C4-2B (cell line): ENCODE data around the gene C1orf50.

Experiments
- H3K27ac ChIP-seq: fragments of 450-650 bp; 2 replicates; pipeline ENCODE4 v1.5.1; 2017
- CTCF ChIP-seq: fragments of 450-650 bp; conservative IDR thresholded peaks from 2 replicates; pipeline ENCODE4 v1.5.1; 2017; ENCODE audit warnings: mild to moderate bottlenecking
- ZFX ChIP-seq: fragments of 450-650 bp; IDR thresholded peaks from 2 replicates; pipeline ENCODE4 v1.6.1; 2017

C1orf50 gene

GRCh38 chr1:42740851-42741580 lies 26.0 kb upstream of the C1orf50 start:
- H3K27ac ChIP-seq, result no peak overlapping the region

GRCh38 chr1:42741706-42742105 lies 25.3 kb upstream of the C1orf50 start:
- TF ChIP-seq CTCF (no peak), ZFX (no peak)

More at GRCh38 chr1:42740851-42741580, 26.0 kb upstream of the C1orf50 start:
- TF ChIP-seq ZFX, result no peak
- TF ChIP-seq CTCF, result no peak

GRCh38 chr1:42742141-42742540 lies 24.9 kb upstream of the C1orf50 start:
- TF ChIP-seq CTCF, result no peak
- TF ChIP-seq ZFX, result no peak
- H3K27ac ChIP-seq, result no peak overlapping the region

More at GRCh38 chr1:42741706-42742105, 25.3 kb upstream of the C1orf50 start:
- no peak overlapping the region for H3K27ac ChIP-seq

DNA sequence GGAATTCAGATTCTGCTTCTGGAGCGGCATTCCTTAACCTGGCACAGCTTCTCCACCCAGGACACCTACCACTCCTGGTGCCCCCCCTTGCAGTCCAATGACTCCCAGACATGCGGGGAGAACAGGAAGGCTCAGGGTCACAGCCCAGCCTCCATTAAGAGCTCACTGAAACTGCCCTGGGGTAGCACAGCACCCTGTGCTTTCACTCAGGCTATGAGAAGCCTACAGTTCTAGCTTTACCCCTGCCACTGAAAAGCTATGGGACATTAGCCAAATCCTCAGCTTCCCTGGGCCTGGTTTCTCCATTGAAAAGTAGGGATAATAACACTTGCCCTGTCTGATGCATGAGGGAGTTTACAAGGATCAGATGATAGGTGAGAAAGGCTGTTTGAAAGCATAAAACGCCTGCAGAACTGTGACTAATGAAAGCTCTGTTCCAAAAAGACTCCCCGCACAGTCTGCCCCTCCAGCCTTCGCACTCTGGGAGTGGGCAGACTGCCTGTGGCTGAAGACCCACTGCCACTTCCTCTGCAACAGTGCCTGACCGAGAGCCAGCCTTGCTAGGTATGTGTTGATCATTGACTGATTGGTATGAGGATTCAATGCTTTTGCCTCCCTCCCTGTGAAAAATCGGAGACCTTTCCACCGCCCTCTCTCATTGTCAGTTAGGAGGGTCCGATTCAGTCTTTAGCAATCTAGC lies 24.3 kb upstream of the C1orf50 start:
- no peak overlapping the region for H3K27ac ChIP-seq
- TF ChIP-seq CTCF (no peak), ZFX (no peak)

GRCh38 chr1:42743317-42744147 lies 23.5 kb upstream of the C1orf50 start:
- TF ChIP-seq CTCF (no peak), ZFX (no peak)
- no peak overlapping the region for H3K27ac ChIP-seq

GRCh38 chr1:42744148-42744413 lies 23.0 kb upstream of the C1orf50 start:
- H3K27ac ChIP-seq, result no peak overlapping the region
- TF ChIP-seq ZFX, result no peak
- TF ChIP-seq CTCF, result no peak

GRCh38 chr1:42745851-42746250 lies 21.2 kb upstream of the C1orf50 start:
- H3K27ac ChIP-seq, result no peak overlapping the region
- TF ChIP-seq CTCF, result no peak
- TF ChIP-seq ZFX, result no peak
